Stimulated activated CD8-positive, alpha-beta memory T cell treated with anti-CD3 and anti-CD28 coated beads, Interleukin-15, amount 100 ng/mL, for 48 hours (primary cell): Measurements from ENCODE around the gene TMEM52.
A peak's percentile ranks its signal among the peaks of the same experiment; 100 is the strongest.

ENCODE experiments used
- DNase-seq, 2 donors: peaks; one replicate each; pipeline ENCODE4 v3.0.0-alpha.2; 2020; ENCODE audit warnings: low read depth in 2 of 2

The TMEM52 gene

GRCh38 chr1:1918901-1919303, at the start of gene TMEM52:
Gene TMEM52, minus strand, starts transcription at chr1:1919279. Its CDS starts 14 bp downstream, at chr1:1919265.
- DNase-seq: no peak

GRCh38 chr1:1967879-1968278, 48.8 kb upstream of the TMEM52 start:
- no peak for DNase-seq

- DNase-seq: no peak
These were observed 48.1 kb upstream of the TMEM52 start for GRCh38 chr1:1967151-1967550.

- DNase-seq: no peak
These were observed 47.1 kb upstream of the TMEM52 start for GRCh38 chr1:1966071-1966740.

- DNase-seq: no peak
These were observed 46.5 kb upstream of the TMEM52 start for GRCh38 chr1:1965546-1965945.

GRCh38 chr1:1964811-1965210, 45.7 kb upstream of the TMEM52 start:
- DNase-seq: no peak

GRCh38 chr1:1963570-1963969, 44.5 kb upstream of the TMEM52 start:
- no peak for DNase-seq

- DNase-seq: no peak
These were observed 43.7 kb upstream of the TMEM52 start for GRCh38 chr1:1962752-1963151.

- DNase-seq: no peak
These were observed 41.6 kb upstream of the TMEM52 start for GRCh38 chr1:1960480-1961196.

- peak; percentile 65 to 75 for DNase-seq
These were observed 40.9 kb upstream of the TMEM52 start for GRCh38 chr1:1959840-1960479.

GRCh38 chr1:1959459-1959839, 40.4 kb upstream of the TMEM52 start:
- DNase-seq: no peak

GRCh38 chr1:1958071-1958541, 39.0 kb upstream of the TMEM52 start:
- DNase-seq: no peak

GRCh38 chr1:1957533-1957961, 38.5 kb upstream of the TMEM52 start:
- no peak for DNase-seq

GRCh38 chr1:1956586-1957532, 37.8 kb upstream of the TMEM52 start:
- DNase-seq: no peak

GRCh38 chr1:1956101-1956500, 37.0 kb upstream of the TMEM52 start:
- no peak for DNase-seq

GRCh38 chr1:1955621-1956094, 36.6 kb upstream of the TMEM52 start:
- DNase-seq: no peak

GRCh38 chr1:1954831-1955441, 35.9 kb upstream of the TMEM52 start:
- peak in 1 of 2 donors; percentile 15 for DNase-seq

- no peak for DNase-seq
These were observed 34.9 kb upstream of the TMEM52 start for GRCh38 chr1:1954015-1954414.

- no peak for DNase-seq
These were observed 31.9 kb upstream of the TMEM52 start for GRCh38 chr1:1950940-1951339.

- no peak for DNase-seq
These were observed 29.7 kb upstream of the TMEM52 start for GRCh38 chr1:1948783-1949182.

- no peak for DNase-seq
These were observed 28.4 kb upstream of the TMEM52 start for GRCh38 chr1:1947493-1947892.
